ENCODE data around the gene C3orf85.

The C3orf85 gene

GRCh38 chr3:109109574-109109973 lies 26.9 kb upstream of the C3orf85 start:
- Histone ChIP-seq H3K27me3 (no peaks in the 10 kb centered on the region; the same call in 1 of the 2 replicates), H3K36me3 (no peaks in the 10 kb centered on the region), H3K4me1 (no peaks in the 10 kb centered on the region), H3K9me3 (no peaks in the 10 kb centered on the region), H3K4me3 (ENCODE audit: low read depth, low read length) (no peak overlapping the region)
- no peak for TF ChIP-seq CTCF (IDR thresholded peaks at IDR 0.05; ENCODE audit: low read depth, low read length)
- no peak for DNase-seq

GRCh38 chr3:109112946-109113760 lies 23.4 kb upstream of the C3orf85 start:
- DNase-seq = no peak
- Histone ChIP-seq H3K4me1 (no peaks in the 10 kb centered on the region), H3K4me3 (ENCODE audit: low read depth, low read length) (no peak overlapping the region), H3K36me3 (no peaks in the 10 kb centered on the region), H3K27me3 (no peaks in the 10 kb centered on the region), H3K9me3 (no peaks in the 10 kb centered on the region)
- TF ChIP-seq CTCF (IDR thresholded peaks at IDR 0.05; ENCODE audit: low read depth, low read length) = no peak

- H3K4me1 ChIP-seq = no peaks in the 10 kb centered on the region
- H3K9me3 ChIP-seq = no peaks in the 10 kb centered on the region
- no peaks in the 10 kb centered on the region for H3K36me3 ChIP-seq
- no peak for DNase-seq
- TF ChIP-seq CTCF (IDR thresholded peaks at IDR 0.05; ENCODE audit: low read depth, low read length) = no peak
- no peak overlapping the region for H3K4me3 ChIP-seq (ENCODE audit: low read depth, low read length)
- no peaks in the 10 kb centered on the region for H3K27me3 ChIP-seq
Measured at GRCh38 chr3:109114746-109115145, 21.8 kb upstream of the C3orf85 start.

GRCh38 chr3:109115451-109115850 lies 21.1 kb upstream of the C3orf85 start:
- no peak for DNase-seq
- Histone ChIP-seq H3K27me3 (no peaks in the 10 kb centered on the region), H3K4me1 (no peaks in the 10 kb centered on the region), H3K4me3 (ENCODE audit: low read depth, low read length) (no peak overlapping the region), H3K9me3 (no peaks in the 10 kb centered on the region), H3K36me3 (no peaks in the 10 kb centered on the region)
- no peak for TF ChIP-seq CTCF (IDR thresholded peaks at IDR 0.05; ENCODE audit: low read depth, low read length)

- Histone ChIP-seq H3K9me3 (no peaks in the 10 kb centered on the region), H3K4me3 (ENCODE audit: low read depth, low read length) (no peak overlapping the region), H3K36me3 (no peaks in the 10 kb centered on the region), H3K4me1 (no peaks in the 10 kb centered on the region), H3K27me3 (no peaks in the 10 kb centered on the region)
- no peak for TF ChIP-seq CTCF (IDR thresholded peaks at IDR 0.05; ENCODE audit: low read depth, low read length)
- DNase-seq = no peak
Measured at GRCh38 chr3:109116031-109116430, 20.5 kb upstream of the C3orf85 start.

- H3K9me3 ChIP-seq = no peaks in the 10 kb centered on the region
- no peak for TF ChIP-seq CTCF (IDR thresholded peaks at IDR 0.05; ENCODE audit: low read depth, low read length)
Measured at GRCh38 chr3:109117939-109118338, 18.6 kb upstream of the C3orf85 start, which contains the start of gene MORC1. Gene MORC1, minus strand, starts transcription at chr3:109118134. Its CDS starts 75 bp downstream, at chr3:109118059.

More at GRCh38 chr3:109117939-109118338, 18.6 kb upstream of the C3orf85 start, which contains the start of gene MORC1:
- Histone ChIP-seq H3K36me3 (no peaks in the 10 kb centered on the region), H3K27me3 (no peaks in the 10 kb centered on the region), H3K4me1 (no peaks in the 10 kb centered on the region), H3K4me3 (ENCODE audit: low read depth, low read length) (no peak within 1 kb of the TSS)
- DNase-seq = no peak

Data from BE2C (cell line).